Measurements from ENCODE around the gene SLC10A4. TPM values are rescaled to one million over a fixed set of nuclear protein-coding genes. Genes with fewer than 3 reads are reported as not detected.

Gene SLC10A4
- total and polyA plus RNA-seq, 2 of the 13 experiments (the other 11 are each of a cell fraction or from before 2014, with no cell fraction given), result 0.04 to 0.07 TPM

DNA sequence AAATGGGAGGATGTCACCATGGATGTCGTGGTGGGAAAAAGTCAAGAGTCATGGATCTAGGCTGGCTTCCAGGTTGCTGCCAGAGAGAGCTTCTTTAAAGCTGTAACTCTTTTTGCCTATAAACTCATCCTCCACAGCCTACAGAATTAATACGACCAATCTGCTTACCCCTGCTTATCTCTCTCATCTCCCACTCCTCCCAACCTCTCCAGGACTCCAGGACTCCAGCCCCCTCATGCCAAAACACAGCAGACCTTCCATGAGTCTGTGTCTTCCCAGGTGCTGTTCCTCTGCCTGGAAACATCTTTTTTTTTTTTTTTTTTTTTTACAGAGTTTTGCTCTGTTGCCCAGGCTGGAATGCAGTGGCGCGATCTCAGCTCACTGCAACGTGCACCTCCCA lies 15.3 kb upstream of the SLC10A4 start:
- ATAC-seq, result no peak
- DNase-seq (ENCODE audit: low spot score), result no peak
- H3K9ac ChIP-seq (ENCODE audit: insufficient read depth, low read depth, low read length), result no peak overlapping the region
- H3K4me2 ChIP-seq (ENCODE audit: low read depth, low read length), result no peak overlapping the region
- WGBS (ENCODE audit: low lambda C conversion rate), result 30% methylated on average over 4 of the region's 5 CpGs
- TF ChIP-seq, protein P1, sequence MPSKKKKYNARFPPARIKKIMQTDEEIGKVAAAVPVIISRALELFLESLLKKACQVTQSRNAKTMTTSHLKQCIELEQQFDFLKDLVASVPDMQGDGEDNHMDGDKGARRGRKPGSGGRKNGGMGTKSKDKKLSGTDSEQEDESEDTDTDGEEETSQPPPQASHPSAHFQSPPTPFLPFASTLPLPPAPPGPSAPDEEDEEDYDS (CRISPR knock-in tag; IDR thresholded peaks at IDR 0.05), result no peak
- TF ChIP-seq GLI4 (CRISPR knock-in tag; IDR thresholded peaks at IDR 0.05; ENCODE audit: borderline replicate concordance), result no peak
- no peak for TF ChIP-seq CBFB (CRISPR knock-in tag; IDR thresholded peaks at IDR 0.05)
- TF ChIP-seq, protein P2, sequence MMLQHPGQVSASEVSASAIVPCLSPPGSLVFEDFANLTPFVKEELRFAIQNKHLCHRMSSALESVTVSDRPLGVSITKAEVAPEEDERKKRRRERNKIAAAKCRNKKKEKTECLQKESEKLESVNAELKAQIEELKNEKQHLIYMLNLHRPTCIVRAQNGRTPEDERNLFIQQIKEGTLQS (CRISPR knock-in tag; IDR thresholded peaks at IDR 0.05), result no peak
- TF ChIP-seq TRIM24 (CRISPR knock-in tag; IDR thresholded peaks at IDR 0.05), result no peak
- no peak for TF ChIP-seq NFE2 (CRISPR knock-in tag; IDR thresholded peaks at IDR 0.05)
- TF ChIP-seq ZNF335 (CRISPR knock-in tag; IDR thresholded peaks at IDR 0.05), result no peak
- no peak for TF ChIP-seq TARDBP (CRISPR knock-in tag; IDR thresholded peaks at IDR 0.05)
- TF ChIP-seq, protein P3, sequence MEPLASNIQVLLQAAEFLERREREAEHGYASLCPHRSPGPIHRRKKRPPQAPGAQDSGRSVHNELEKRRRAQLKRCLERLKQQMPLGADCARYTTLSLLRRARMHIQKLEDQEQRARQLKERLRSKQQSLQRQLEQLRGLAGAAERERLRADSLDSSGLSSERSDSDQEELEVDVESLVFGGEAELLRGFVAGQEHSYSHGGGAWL (CRISPR knock-in tag; IDR thresholded peaks at IDR 0.05), result no peak
- TF ChIP-seq, protein P4, sequence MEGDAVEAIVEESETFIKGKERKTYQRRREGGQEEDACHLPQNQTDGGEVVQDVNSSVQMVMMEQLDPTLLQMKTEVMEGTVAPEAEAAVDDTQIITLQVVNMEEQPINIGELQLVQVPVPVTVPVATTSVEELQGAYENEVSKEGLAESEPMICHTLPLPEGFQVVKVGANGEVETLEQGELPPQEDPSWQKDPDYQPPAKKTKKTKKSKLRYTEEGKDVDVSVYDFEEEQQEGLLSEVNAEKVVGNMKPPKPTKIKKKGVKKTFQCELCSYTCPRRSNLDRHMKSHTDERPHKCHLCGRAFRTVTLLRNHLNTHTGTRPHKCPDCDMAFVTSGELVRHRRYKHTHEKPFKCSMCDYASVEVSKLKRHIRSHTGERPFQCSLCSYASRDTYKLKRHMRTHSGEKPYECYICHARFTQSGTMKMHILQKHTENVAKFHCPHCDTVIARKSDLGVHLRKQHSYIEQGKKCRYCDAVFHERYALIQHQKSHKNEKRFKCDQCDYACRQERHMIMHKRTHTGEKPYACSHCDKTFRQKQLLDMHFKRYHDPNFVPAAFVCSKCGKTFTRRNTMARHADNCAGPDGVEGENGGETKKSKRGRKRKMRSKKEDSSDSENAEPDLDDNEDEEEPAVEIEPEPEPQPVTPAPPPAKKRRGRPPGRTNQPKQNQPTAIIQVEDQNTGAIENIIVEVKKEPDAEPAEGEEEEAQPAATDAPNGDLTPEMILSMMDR (CRISPR knock-in tag; IDR thresholded peaks at IDR 0.05), result no peak
- TF ChIP-seq HIVEP1 (CRISPR knock-in tag; IDR thresholded peaks at IDR 0.05), result no peak
- TF ChIP-seq, protein P5, sequence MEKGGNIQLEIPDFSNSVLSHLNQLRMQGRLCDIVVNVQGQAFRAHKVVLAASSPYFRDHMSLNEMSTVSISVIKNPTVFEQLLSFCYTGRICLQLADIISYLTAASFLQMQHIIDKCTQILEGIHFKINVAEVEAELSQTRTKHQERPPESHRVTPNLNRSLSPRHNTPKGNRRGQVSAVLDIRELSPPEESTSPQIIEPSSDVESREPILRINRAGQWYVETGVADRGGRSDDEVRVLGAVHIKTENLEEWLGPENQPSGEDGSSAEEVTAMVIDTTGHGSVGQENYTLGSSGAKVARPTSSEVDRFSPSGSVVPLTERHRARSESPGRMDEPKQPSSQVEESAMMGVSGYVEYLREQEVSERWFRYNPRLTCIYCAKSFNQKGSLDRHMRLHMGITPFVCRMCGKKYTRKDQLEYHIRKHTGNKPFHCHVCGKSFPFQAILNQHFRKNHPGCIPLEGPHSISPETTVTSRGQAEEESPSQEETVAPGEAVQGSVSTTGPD (CRISPR knock-in tag; IDR thresholded peaks at IDR 0.05), result no peak
- TF ChIP-seq ZNF749 (CRISPR knock-in tag; IDR thresholded peaks at IDR 0.05; ENCODE audit: borderline replicate concordance), result no peak
- no peak for TF ChIP-seq ARNTL (CRISPR knock-in tag; IDR thresholded peaks at IDR 0.05)
- TF ChIP-seq MAF1 (CRISPR knock-in tag; IDR thresholded peaks at IDR 0.05; ENCODE audit: borderline replicate concordance), result no peak
- no peak for TF ChIP-seq TOPORS (CRISPR knock-in tag; IDR thresholded peaks at IDR 0.05)
- no peak for TF ChIP-seq HNRNPK (IDR thresholded peaks at IDR 0.05; ENCODE audit: low read depth, low read length, poor library complexity, severe bottlenecking)
- no peak for TF ChIP-seq ZNF674 (CRISPR knock-in tag; IDR thresholded peaks at IDR 0.05; ENCODE audit: low read depth)
- TF ChIP-seq CHCHD3 (CRISPR knock-in tag; IDR thresholded peaks at IDR 0.05), result no peak
- H3K4me3 ChIP-seq (replicated peaks in 1 of 3; ENCODE audit: insufficient read depth in 1 of 3, low read depth in 2 of 3, low read length in 3 of 3), result no peak overlapping the region
- H3K4me1 ChIP-seq (ENCODE audit: insufficient read depth, low read length), result no peaks in the 10 kb centered on the region
- in situ Hi-C loops (cut with HindIII; ENCODE audit: extremely low pct_ligation_motif_present, low pct_unique_long_range_greater_than_20kb), result no loop called here
- intact Hi-C loops (cut with micrococcal nuclease; ENCODE audit: unreplicated experiment), result no loop called here
- CTCF ChIA-PET (ENCODE audit: low intra/inter-chr PET ratio, low total read pairs), result no interaction called here
- no peaks in the 10 kb centered on the region for H4K20me1 ChIP-seq (ENCODE audit: insufficient read depth, low read length)
- no peaks in the 10 kb centered on the region for H3K9me3 ChIP-seq (ENCODE audit: low read length)
- H3K27ac ChIP-seq (ENCODE audit: extremely low read length, insufficient read depth, low read length), result no peak overlapping the region
- BruUV-seq (replicated peaks), result no TSS peak
- H3K27me3 ChIP-seq (ENCODE audit: control insufficient read depth in 1 of 2, insufficient read depth in 2 of 2, low read length in 2 of 2), result no peaks in the 10 kb centered on the region
- no peak overlapping the region for H2AFZ ChIP-seq (ENCODE audit: low read length)
- H3K79me2 ChIP-seq (ENCODE audit: insufficient read depth, low read length), result no peaks in the 10 kb centered on the region
- POLR2A ChIA-PET, result no interaction called here
- H3K36me3 ChIP-seq (replicated peaks in 1 of 2; ENCODE audit: control insufficient read depth in 1 of 2, insufficient read depth in 2 of 2, low read length in 2 of 2), result no peaks in the 10 kb centered on the region
- no peak for FAIRE-seq

Data from HepG2 (cell line).